ENCODE data around the gene SLC28A2. TPM values are rescaled to one million over a fixed set of nuclear protein-coding genes. Genes with fewer than 3 reads are reported as not detected.

SLC28A2 gene
- polyA plus RNA-seq, 1 of the 3 experiments (the other 2 are of a cell fraction), result not detected

DNA sequence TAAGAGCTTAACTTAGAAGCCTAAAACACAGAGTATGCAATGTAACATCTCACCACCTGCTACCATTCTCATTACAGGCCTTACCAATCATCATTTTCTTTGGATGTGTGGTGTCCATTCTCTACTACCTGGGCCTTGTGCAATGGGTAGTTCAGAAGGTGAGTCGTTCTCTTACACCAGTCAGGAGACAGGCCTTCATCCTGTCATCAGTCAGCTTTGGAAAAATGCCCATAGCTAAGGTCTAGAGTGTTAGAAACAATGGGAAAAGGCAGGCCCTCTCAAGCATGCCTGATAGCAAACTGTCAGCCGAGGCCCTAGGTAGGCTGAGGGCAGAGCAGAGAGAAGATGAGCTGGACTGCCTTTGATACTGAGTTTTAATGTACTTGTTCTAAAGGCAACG is 13.5 kb downstream of the SLC28A2 start:
- no peaks in the 10 kb centered on the region for H4K20me1 ChIP-seq (ENCODE audit: insufficient read depth)
- no peaks in the 10 kb centered on the region for H3K36me3 ChIP-seq (replicated peaks in 1 of 2; ENCODE audit: control insufficient read depth in 1 of 2, insufficient read depth in 2 of 2, low read length in 1 of 2)
- no peaks in the 10 kb centered on the region for H3F3A ChIP-seq (replicated peaks; ENCODE audit: insufficient read depth)
- H3K9me2 ChIP-seq, result no peaks in the 10 kb centered on the region
- no peak for DNase-seq
- H3K4me1 ChIP-seq (ENCODE audit: control insufficient read depth in 1 of 2, insufficient read depth in 2 of 2, low read depth in 1 of 2, low read length in 1 of 2), result no peaks in the 10 kb centered on the region
- no peak overlapping the region for H3K27ac ChIP-seq (ENCODE audit: low read depth in 2 of 2, low read length in 1 of 2)
- WGBS (ENCODE audit: low lambda C conversion rate), result 51% methylated on average over 3 of the region's 3 CpGs
- H3K4me2 ChIP-seq, result no peak overlapping the region
- no peaks in the 10 kb centered on the region for H3K27me3 ChIP-seq (ENCODE audit: insufficient read depth)
- CTCF ChIA-PET, result interaction anchor here (3.7 kb wide), 1 partner anchor 60 kb away, joined by 16 read pairs; no protein-coding TSS in a partner anchor
- TF ChIP-seq, protein P1, sequence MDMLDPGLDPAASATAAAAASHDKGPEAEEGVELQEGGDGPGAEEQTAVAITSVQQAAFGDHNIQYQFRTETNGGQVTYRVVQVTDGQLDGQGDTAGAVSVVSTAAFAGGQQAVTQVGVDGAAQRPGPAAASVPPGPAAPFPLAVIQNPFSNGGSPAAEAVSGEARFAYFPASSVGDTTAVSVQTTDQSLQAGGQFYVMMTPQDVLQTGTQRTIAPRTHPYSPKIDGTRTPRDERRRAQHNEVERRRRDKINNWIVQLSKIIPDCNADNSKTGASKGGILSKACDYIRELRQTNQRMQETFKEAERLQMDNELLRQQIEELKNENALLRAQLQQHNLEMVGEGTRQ (IDR thresholded peaks at IDR 0.05; ENCODE audit: borderline replicate concordance, low read depth, low read length), result no peak
- TF ChIP-seq, protein P2, sequence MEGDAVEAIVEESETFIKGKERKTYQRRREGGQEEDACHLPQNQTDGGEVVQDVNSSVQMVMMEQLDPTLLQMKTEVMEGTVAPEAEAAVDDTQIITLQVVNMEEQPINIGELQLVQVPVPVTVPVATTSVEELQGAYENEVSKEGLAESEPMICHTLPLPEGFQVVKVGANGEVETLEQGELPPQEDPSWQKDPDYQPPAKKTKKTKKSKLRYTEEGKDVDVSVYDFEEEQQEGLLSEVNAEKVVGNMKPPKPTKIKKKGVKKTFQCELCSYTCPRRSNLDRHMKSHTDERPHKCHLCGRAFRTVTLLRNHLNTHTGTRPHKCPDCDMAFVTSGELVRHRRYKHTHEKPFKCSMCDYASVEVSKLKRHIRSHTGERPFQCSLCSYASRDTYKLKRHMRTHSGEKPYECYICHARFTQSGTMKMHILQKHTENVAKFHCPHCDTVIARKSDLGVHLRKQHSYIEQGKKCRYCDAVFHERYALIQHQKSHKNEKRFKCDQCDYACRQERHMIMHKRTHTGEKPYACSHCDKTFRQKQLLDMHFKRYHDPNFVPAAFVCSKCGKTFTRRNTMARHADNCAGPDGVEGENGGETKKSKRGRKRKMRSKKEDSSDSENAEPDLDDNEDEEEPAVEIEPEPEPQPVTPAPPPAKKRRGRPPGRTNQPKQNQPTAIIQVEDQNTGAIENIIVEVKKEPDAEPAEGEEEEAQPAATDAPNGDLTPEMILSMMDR (IDR thresholded peaks at IDR 0.05), result no peak
- TF ChIP-seq SMC3 (IDR thresholded peaks at IDR 0.05; ENCODE audit: low read depth, low read length) (no peak), POLR2AphosphoS5 (IDR thresholded peaks at IDR 0.05; ENCODE audit: low read depth, low read length) (no peak), NRF1 (IDR thresholded peaks at IDR 0.05; ENCODE audit: low read depth, low read length) (no peak), MXI1 (IDR thresholded peaks at IDR 0.05; ENCODE audit: low read depth, low read length) (no peak)
- H3K9me3 ChIP-seq, result no peaks in the 10 kb centered on the region
- no peak overlapping the region for H3K9ac ChIP-seq
- POLR2A ChIA-PET, result no interaction called here
- H3K79me2 ChIP-seq (ENCODE audit: insufficient read depth), result no peaks in the 10 kb centered on the region
- H3K4me3 ChIP-seq (ENCODE audit: low read depth in 2 of 2, low read length in 1 of 2), result no peak overlapping the region
- no peak overlapping the region for H2AFZ ChIP-seq (ENCODE audit: low read depth)

DNA sequence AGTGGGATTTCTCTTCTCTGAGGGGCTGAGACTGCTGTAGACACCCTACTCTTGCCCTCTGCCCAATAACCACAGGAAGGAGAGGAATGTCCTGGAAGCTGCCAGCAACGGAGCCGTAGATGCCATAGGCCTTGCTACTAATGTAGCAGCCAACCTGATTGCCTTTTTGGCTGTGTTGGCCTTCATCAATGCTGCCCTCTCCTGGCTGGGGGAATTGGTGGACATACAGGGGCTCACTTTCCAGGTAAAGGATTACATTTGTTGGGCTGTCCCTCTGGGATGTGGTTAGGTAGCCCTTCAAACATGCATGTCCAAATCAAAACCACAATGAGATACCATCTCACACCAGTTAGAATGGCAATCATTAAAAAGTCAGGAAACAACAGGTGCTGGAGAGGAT is 16.1 kb downstream of the SLC28A2 start:
- POLR2A ChIA-PET, result no interaction called here
- no peaks in the 10 kb centered on the region for H3K9me2 ChIP-seq
- CTCF ChIA-PET, result interaction anchor here (1.0 to 3.7 kb wide), 3 partner anchors 11 to 415 kb away, joined by 3 to 16 read pairs (median 4); no protein-coding TSS in a partner anchor

More for the DNA sequence above, 16.1 kb downstream of the SLC28A2 start:
- no peaks in the 10 kb centered on the region for H3K79me2 ChIP-seq (ENCODE audit: insufficient read depth)
- no peak overlapping the region for H3K27ac ChIP-seq (ENCODE audit: low read depth in 2 of 2, low read length in 1 of 2)
- H2AFZ ChIP-seq (ENCODE audit: low read depth), result no peak overlapping the region
- no peaks in the 10 kb centered on the region for H3K9me3 ChIP-seq
- no peak for DNase-seq
- H3K4me3 ChIP-seq (ENCODE audit: low read depth in 2 of 2, low read length in 1 of 2), result no peak overlapping the region
- H3F3A ChIP-seq (replicated peaks; ENCODE audit: insufficient read depth), result no peaks in the 10 kb centered on the region
- no peak for TF ChIP-seq SIN3A (IDR thresholded peaks at IDR 0.05; ENCODE audit: borderline replicate concordance, low read depth, low read length)
- no peak for TF ChIP-seq SMC3 (IDR thresholded peaks at IDR 0.05; ENCODE audit: low read depth, low read length)
- TF ChIP-seq RXRA (IDR thresholded peaks at IDR 0.05; ENCODE audit: borderline replicate concordance, low read depth), result no peak
- no peak for TF ChIP-seq RFX5 (IDR thresholded peaks at IDR 0.05; ENCODE audit: low read length)
- no peak for TF ChIP-seq GATA2 (CRISPR knock-in tag; IDR thresholded peaks at IDR 0.05)
- no peak for TF ChIP-seq CHD2 (IDR thresholded peaks at IDR 0.05; ENCODE audit: low read length, partially characterized antibody)
- no peak for TF ChIP-seq MEF2A (IDR thresholded peaks at IDR 0.05; ENCODE audit: borderline replicate concordance, low read depth)
- no peak for TF ChIP-seq FOSL2 (IDR thresholded peaks at IDR 0.05; ENCODE audit: borderline replicate concordance, low read depth)
- H3K4me2 ChIP-seq, result no peak overlapping the region
- 80% methylated on average over 1 of the region's 2 CpGs for WGBS (ENCODE audit: low lambda C conversion rate)
- no peak overlapping the region for H3K9ac ChIP-seq
- H3K4me1 ChIP-seq (ENCODE audit: control insufficient read depth in 1 of 2, insufficient read depth in 2 of 2, low read depth in 1 of 2, low read length in 1 of 2), result no peaks in the 10 kb centered on the region
- no peaks in the 10 kb centered on the region for H4K20me1 ChIP-seq (ENCODE audit: insufficient read depth)
- no peaks in the 10 kb centered on the region for H3K27me3 ChIP-seq (ENCODE audit: insufficient read depth)
- no peaks in the 10 kb centered on the region for H3K36me3 ChIP-seq (replicated peaks in 1 of 2; ENCODE audit: control insufficient read depth in 1 of 2, insufficient read depth in 2 of 2, low read length in 1 of 2)
